NCI-H2171 (cell line): Measurements from ENCODE around the gene MMRN1.

ENCODE experiments used
- DNase-seq: peaks from one replicate; lab custom pipeline; 2025; lab: John Stamatoyannopoulos, UW

The MMRN1 gene

GRCh38 chr4:89914609-89915550, 20.2 kb downstream of the MMRN1 start:
- peak; percentile 27 for DNase-seq

- DNase-seq: no peak
Measured at GRCh38 chr4:89915937-89916336, 21.3 kb downstream of the MMRN1 start.

GRCh38 chr4:89922848-89923416, 28.3 kb downstream of the MMRN1 start:
- DNase-seq: no peak

GRCh38 chr4:89928838-89929237, 34.2 kb downstream of the MMRN1 start:
- no peak for DNase-seq

- DNase-seq: no peak
Measured at GRCh38 chr4:89929425-89930159, 34.9 kb downstream of the MMRN1 start.

- DNase-seq: no peak
Measured at GRCh38 chr4:89939546-89939945, 44.9 kb downstream of the MMRN1 start.

- DNase-seq: no peak
Measured at GRCh38 chr4:89939994-89940393, 45.3 kb downstream of the MMRN1 start.

GRCh38 chr4:89942811-89943210, 48.2 kb downstream of the MMRN1 start:
- DNase-seq: no peak

- DNase-seq: no peak
Measured at GRCh38 chr4:89949782-89950387, 55.2 kb downstream of the MMRN1 start.

- DNase-seq: no peak
Measured at GRCh38 chr4:89952458-89952857, 57.8 kb downstream of the MMRN1 start.

- no peak for DNase-seq
Measured at GRCh38 chr4:89954906-89955695, 60.4 kb downstream of the MMRN1 start.

- no peak for DNase-seq
Measured at GRCh38 chr4:89957046-89957926, 62.6 kb downstream of the MMRN1 start.

- DNase-seq: no peak
Measured at GRCh38 chr4:89981789-89982334, 87.2 kb downstream of the MMRN1 start.

- DNase-seq: no peak
Measured at GRCh38 chr4:89988268-89988667, 93.6 kb downstream of the MMRN1 start.

- no peak for DNase-seq
Measured at GRCh38 chr4:89992744-89993143, 98.1 kb downstream of the MMRN1 start.

GRCh38 chr4:89994176-89994873, 99.7 kb downstream of the MMRN1 start:
- no peak for DNase-seq

GRCh38 chr4:89995006-89995405, 100.4 kb downstream of the MMRN1 start:
- DNase-seq: no peak

GRCh38 chr4:89995814-89996213, 101.2 kb downstream of the MMRN1 start:
- no peak for DNase-seq

GRCh38 chr4:89997171-89997704, 102.6 kb downstream of the MMRN1 start:
- DNase-seq: no peak
